HG02884 (cell line): ENCODE data around the gene AK5.
A peak's percentile ranks its signal among the peaks of the same experiment; 100 is the strongest.
"Not testable (repeated sequence)": the region's sequence is repeated elsewhere in the genome, so short reads cannot be mapped to it uniquely, and the experiment has no call there.

Experiments
- ATAC-seq: cut with Tn5 transposase; IDR thresholded peaks from one replicate; pipeline ENCODE4 v1.9.1; 2021; ENCODE audit warnings: mild to moderate bottlenecking, moderate library complexity; ENCODE audit not compliant: unreplicated experiment

AK5 gene

DNA sequence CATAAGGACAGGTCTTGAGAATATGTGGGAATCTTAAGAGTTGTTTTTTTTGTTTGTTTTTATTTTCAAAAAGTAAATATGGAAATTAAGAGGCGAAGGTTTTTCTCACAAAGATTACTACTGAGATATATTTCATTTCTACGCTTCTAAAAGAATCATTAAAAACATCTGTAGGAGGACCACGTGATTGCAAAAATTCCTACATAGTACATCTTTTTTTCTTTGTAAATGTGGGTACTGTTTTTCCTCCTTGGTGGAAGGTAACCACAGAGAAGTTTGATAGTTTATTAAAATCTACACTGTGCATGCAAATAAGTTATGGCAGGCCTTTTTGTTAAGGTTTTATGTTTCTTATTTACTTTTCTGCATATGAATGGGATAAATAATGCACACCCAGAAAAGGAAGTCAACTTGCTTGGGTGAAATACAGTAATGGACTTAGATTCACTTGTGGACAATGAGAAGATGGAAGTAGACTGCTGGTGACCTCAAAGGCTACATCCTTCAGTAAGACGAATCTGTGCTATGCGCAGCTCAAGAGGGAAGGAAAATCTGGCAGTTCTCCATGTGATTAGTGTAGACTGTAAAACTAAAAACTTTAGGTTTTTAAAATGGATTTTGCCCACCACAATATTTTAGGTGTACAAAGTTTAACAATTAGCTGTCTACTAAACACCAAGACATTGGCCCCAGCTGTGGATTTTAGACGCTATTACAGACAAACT, 2.0 kb downstream of the AK5 start:
- no peak for ATAC-seq

DNA sequence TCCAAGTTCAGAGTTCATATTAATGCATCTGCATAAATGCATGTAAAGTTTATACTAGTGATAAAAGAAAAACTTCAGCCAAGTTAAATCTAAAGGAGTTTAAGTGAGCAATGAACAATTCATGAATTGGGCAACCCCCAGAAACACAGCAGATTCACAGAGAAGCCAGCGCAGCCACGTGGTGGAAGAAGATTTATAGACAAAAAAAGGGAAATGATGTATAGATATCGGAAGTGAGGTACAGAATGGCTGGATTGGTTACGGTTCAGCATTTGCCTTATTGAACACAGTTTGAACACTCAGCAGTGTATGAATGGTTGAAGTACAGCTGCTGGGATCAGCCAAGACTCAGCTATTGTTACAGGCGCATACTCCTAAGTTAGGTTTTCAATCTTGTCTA, 5.7 kb downstream of the AK5 start:
- ATAC-seq, result no peak

DNA sequence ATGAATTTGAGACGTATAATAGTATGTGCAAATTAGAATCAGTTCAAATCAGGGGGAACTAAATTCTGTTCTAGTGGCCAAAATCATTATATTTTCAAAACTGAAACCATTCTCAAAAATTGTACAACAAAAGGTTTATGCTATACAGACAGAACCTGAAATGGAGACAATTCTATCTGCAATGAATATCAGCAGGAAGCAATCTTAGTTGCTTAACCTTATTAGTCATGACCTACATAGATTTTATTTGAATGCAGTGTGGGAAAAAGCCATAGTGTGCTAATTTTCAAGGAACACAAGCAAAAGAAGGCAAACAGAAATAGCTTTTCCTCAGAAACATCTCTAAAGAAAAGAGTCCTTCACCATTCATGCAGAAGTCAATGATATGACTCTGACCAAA, 6.5 kb downstream of the AK5 start:
- ATAC-seq, result no peak

- ATAC-seq, result no peak
Measured at GRCh38 chr1:77290576-77290975, 8.8 kb downstream of the AK5 start.

DNA sequence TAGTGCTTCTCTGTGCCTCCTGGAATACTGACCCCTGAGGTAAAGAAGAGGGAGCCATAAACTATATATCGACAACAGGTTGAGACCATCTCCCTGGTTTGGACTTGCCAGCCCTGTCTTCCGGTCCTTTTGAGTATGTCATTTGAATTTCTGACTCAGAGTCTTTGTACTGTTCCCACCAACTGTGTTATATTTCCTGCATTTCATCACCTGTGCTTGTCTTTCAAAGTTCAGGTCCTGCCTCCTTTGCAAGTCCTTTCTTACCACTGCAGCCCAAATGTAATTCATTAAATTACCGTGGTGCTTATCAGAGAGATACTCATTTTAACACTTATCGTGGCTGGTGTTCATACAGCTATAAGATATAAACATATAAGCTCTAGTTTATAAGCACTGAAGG, 10.7 kb downstream of the AK5 start:
- no peak for ATAC-seq

DNA sequence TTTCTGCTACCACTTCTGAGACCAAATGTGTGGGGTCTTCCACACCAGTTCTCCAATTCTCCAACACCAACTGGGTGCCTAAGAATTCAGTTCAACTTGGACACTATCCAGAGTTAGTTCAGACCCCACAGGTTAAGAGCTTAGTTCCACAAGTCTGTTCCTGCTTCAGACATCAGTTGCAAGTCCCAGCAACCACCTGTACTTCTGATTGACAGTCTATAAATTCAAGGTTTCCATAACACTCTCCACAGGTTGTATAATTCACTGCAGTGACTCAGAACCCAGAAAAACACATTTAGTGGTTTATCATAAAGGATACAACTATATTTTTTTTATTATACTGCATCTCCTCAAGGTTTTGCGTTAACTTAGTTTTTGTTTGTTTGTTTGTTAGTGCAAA, 18.7 kb downstream of the AK5 start:
- ATAC-seq, result no peak

DNA sequence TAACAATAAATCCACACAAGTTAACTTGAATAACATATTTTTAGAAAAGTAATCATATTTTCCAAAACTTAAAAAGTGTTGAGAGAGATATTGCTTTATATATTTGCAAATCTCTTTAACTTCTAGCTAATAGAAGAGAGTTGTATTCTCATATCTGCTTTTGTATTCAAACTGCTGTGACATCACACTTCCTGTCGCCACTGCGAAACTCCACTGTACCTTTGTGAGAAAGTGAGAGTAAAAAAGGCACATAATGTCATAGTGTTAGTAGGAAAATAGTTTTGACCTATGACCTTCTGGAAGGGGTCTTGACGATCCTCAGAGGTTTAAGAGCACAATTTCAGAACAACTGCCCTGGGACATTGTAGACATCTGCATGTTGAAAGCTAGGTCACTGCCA, 21.6 kb downstream of the AK5 start:
- peak; percentile 54 for ATAC-seq

GRCh38 chr1:77308889-77309621, 27.2 kb downstream of the AK5 start:
- ATAC-seq, result no peak

DNA sequence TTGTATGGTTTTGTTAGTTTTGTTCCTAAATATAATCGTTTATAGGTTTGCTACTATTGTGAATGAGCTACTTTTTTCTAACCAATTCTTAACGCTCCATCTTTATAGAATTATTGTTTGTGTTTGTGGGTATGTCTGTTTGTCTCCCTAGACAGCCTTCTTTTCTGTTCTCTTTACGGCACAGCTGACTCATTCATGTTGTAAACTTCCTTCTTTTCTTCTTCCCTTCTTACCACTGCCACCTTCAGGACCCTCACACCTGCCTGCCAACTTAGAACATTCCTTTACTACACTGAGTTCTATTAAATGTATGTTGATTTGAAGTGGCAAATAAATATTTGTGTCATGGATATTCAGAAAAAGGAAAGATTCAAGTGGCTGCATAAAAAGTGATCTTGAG, 29.1 kb downstream of the AK5 start:
- ATAC-seq, result no peak

- ATAC-seq, result not testable (repeated sequence)
Measured at GRCh38 chr1:77312364-77312763, 30.5 kb downstream of the AK5 start.

GRCh38 chr1:77313491-77313890, 31.7 kb downstream of the AK5 start:
- ATAC-seq, result peak; percentile 57

DNA sequence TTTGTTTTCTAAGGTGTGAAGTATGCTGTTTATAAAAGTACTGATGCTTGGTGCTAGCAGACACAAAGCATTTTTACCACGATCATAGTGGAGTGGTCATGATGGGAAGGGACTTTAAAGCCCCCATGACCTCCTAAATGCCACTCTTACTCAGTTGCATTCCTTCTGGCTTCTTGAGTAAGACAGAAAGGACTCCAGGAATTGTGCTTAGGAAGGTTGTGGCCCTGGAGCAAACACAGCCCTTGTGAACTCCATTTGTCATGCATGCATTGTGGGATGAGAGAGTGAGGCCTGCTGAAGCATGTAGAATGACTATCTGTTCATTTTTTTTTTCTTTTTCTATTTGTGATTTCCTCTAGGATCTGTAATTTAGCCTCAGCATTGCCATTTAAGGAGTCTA, 34.2 kb downstream of the AK5 start:
- no peak for ATAC-seq

DNA sequence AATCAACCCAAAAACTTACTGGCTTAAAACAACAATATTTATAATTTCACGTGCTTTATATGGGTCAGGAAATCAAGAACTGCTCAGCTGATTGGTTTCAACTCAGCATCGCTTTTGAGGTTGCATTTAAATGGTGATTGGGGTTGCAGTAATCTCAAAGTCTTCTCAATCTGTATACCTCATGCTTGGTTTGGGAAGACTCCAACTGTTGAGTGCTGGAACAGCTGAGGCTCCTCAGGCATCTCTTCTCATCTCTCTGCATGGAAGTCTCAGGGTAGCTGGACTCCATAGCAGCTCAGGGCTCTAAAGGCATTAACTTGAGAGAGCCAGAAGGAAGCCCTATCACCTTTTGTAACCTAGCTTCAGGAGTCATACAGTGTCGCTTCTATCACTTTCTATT, 35.1 kb downstream of the AK5 start:
- no peak for ATAC-seq

GRCh38 chr1:77319036-77319705, 37.4 kb downstream of the AK5 start:
- no peak for ATAC-seq

GRCh38 chr1:77322061-77322900, 40.5 kb downstream of the AK5 start:
- ATAC-seq, result no peak

DNA sequence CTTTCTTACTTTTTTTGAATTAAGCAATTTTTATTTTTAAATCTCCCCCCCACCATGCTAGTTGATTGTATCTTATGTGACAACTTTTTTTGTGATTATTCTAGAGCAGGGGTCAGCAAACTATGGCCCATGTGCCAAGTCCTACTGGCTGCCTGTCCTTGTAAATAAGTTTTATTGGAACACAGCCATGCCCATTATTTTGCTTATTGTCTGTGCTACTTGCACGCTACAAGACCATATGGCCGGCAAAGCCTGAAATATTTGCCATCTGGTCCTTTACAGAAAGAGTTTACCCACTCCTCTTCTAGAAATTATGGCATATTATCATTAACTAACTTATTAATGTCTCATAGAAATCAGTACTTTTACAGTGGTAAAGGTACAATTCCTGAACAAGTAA, 51.7 kb downstream of the AK5 start:
- ATAC-seq, result no peak

GRCh38 chr1:77336729-77337128, 54.9 kb downstream of the AK5 start:
- ATAC-seq, result no peak

DNA sequence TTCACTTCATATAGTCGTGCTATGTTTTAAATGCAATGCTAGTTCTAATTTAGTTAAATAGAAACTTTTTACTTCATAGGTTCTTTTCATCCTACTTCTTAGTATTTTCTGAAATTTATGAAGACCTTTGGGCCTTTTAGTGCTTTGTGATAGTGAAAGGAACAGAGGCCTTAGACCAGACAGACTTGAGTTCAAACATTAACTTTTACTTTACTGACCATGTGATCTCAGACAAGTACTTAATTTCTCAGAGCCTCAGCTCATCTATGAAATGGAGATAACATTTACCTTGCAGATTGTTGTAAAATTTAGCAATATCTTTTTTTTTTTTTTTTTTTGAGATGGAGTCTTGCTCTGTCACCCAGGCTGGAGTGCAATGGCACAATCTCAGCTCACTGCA, 57.5 kb downstream of the AK5 start:
- ATAC-seq, result no peak

DNA sequence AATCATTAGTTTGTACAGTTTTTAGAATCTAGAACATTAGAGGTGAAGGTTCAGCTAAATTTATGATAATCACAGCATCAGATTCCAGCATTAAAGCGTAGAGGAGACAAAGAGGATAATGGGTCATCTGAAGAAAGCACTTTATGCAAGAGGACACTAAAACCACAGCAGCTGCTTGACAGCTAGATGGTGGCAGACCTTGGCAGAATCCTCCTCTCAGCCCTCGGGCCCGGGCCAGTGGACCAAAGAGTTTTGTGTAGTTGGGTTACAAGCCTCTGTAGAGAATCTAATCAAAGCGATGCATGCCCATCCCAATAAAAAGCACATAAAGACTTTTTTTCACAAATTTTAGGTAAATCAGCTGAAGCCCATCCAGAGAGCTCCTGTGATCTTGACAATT, 59.4 kb downstream of the AK5 start:
- no peak for ATAC-seq

DNA sequence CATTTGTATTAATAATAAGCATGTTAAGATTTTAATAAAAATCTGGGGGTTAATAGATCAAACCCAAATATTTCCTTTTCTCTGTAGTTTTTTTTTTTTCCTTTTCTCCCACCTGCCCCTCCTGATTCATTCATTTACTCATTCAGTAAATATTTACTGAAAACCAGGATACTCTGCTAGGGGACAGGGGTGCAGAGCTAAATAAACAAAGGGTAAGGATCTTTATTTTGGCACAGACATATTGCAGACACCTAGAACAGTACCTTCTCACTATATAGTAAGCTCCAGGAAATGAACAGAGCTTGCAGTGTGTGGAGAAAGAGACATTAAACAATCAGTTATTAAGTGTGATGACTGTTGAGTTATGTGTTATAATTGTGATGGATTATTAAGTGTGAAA, 60.9 kb downstream of the AK5 start:
- no peak for ATAC-seq

- ATAC-seq, result no peak
Measured at GRCh38 chr1:77347646-77348045, 65.8 kb downstream of the AK5 start.
